GM21526 (cell line): ENCODE measurements around the gene MSI1.
"Not testable (repeated sequence)": the region's sequence is repeated elsewhere in the genome, so short reads cannot be mapped to it uniquely, and the experiment has no call there.

Experiments
- ATAC-seq: cut with Tn5 transposase; IDR thresholded peaks from one replicate; pipeline ENCODE4 v1.9.1; 2021; ENCODE audit warnings: moderate library complexity; ENCODE audit not compliant: unreplicated experiment, low FRiP score

The MSI1 gene

GRCh38 chr12:120358412-120359100 lies 10.4 kb downstream of the MSI1 start:
- ATAC-seq, result no peak

GRCh38 chr12:120357104-120357503 lies 11.9 kb downstream of the MSI1 start:
- no peak for ATAC-seq

DNA sequence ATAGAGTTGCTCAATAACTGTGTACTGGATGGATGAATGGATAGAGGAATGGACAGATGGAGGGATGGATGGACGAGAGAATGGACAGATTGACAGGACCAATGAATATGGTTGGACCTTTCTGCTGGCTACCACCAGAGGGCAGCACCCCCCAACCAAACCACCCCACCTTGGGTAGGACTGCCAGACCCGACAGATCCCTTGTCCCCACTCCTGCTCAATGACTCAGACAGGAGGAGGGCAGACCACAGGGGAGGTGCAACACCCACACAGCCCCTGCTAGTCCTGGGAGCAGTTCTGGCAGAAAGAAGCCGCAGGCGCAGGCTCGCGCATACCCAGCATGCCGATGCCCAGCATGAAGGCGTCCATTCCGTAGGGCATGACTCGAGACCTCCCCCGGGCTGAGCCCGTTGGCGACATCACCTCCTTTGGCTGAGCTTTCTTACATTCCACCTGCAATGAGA lies 12.4 kb downstream of the MSI1 start:
- ATAC-seq, result no peak

- ATAC-seq, result no peak
Measured at GRCh38 chr12:120353556-120354317, 15.2 kb downstream of the MSI1 start.

DNA sequence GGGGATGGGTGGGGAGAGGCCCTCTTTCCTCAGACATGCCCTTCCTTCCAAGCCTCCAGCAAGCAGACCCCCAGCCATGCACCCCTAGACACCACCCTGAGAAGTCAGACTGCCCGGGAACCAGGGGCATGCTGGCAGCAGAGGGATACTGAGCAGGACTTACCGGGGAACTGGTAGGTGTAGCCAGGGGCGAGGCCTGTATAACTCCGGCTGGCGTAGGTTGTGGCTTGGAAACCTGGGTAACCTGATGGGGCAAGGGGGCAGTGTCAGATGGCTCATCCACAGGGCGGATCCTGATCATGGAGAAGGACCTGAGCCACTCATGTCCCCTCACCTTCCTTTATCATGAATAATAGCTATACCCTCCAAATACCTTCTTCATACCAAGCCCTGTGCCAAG lies 15.8 kb downstream of the MSI1 start:
- no peak for ATAC-seq

DNA sequence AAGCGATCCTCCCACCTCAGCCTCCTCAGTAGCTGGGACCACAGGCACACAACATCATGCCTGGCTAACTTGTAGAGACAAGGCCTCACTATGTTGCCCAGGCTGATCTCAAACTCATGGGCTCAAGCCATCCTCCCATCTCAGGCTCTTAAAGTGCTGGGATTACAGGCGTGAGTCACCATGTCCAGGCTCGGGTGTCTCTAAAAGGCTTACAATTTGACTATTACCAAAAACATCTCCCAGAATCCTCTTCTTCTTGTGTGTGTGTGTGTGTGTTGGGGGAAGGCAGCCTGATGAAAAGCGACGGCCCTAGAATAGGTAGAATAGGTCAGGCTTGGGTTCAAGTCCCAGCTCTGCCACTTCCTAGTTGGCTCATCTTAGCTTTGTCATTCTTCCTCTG lies 16.8 kb downstream of the MSI1 start:
- no peak for ATAC-seq

- no peak for ATAC-seq
Measured at GRCh38 chr12:120350576-120351350, 18.2 kb downstream of the MSI1 start.

DNA sequence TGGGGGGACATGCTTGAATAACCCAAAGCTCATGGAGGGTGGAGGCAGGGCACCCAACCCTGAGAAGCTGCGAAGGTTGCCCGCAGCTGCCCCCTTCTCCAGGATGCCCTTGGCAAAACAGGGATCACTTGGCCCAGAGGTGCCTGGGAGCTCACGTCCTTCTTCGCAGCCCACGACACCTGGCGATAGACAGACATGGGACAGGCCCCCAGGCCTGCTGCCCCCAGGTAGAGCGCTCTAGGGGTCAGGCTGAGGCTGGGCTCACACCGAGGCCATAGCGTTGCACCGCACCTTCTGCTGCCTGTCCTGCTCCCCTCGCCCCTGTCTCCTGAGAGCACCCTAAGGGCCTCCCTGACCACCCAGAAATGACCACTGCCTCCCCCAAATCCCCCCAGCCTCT lies 21.2 kb downstream of the MSI1 start:
- ATAC-seq, result no peak

DNA sequence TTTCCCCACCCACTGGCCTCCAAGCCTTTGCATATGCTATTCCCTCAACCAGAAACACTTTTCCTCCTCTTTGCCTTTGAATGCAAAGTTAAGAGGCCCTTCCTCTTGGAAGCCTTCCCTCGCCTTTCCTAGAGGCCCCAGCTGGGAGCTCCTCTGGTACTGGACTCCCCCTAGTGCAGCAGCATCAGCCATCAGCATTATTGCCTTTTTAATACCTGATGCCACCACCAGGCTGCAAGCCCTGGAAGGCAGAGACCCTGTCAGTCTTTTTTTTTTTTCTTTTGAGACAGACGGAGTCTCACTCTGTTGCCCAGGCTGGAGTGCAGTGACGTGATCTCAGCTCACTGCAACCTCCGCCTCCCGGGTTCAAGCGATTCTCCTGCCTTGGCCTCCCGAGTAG lies 22.3 kb downstream of the MSI1 start:
- no peak for ATAC-seq

GRCh38 chr12:120346031-120346430 lies 22.9 kb downstream of the MSI1 start:
- no peak for ATAC-seq

GRCh38 chr12:120343692-120344091 lies 25.3 kb downstream of the MSI1 start:
- ATAC-seq, result no peak

DNA sequence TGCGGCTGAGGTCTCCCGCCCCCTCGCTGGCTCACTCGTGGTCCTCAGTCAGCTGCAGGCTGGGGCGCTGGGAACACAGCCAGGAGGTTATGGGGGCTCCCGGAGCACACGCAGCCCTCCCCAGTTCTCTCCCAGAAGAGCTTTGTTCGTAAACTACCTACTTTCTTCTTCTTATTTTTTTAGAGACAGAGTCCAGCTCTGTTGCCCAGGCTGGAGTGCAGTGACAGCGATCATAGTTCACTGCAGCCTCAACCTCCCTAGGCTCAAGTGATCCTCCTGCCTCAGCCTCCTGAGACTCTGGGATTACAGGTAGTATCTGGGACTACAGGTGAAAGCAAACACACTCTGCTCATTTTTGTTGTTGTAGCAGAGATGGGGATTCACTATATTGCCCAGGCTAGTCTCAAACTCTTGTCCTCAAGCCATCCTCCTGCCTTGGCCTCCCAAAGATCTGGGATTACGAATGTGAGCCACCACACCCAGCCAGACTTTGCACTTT lies 25.9 kb downstream of the MSI1 start:
- no peak for ATAC-seq

GRCh38 chr12:120342175-120343038 lies 26.6 kb downstream of the MSI1 start:
- no peak for ATAC-seq

- ATAC-seq, result no peak
Measured at GRCh38 chr12:120339256-120339655, 29.7 kb downstream of the MSI1 start.

DNA sequence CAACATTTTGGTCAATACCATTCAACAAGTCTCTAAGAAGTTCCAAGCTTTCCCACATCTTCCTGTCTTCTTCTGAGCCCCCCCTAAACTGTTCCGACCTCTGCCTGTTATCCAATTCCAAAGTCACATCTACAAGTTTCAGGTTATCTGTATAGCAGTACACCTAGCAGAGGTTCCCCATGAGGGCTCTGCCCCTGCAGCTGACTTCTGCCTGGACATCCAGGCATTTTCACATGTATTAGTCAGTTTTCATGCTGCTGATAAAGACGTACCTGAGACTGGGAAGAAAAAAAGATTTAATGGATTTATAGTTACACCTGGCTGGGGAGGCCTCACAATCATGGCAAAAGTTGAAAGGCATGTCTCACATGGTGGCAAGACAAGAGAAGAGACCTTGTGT lies 31.2 kb downstream of the MSI1 start:
- no peak for ATAC-seq

- ATAC-seq, result not testable (repeated sequence)
Measured at GRCh38 chr12:120336392-120336791, 32.6 kb downstream of the MSI1 start.

DNA sequence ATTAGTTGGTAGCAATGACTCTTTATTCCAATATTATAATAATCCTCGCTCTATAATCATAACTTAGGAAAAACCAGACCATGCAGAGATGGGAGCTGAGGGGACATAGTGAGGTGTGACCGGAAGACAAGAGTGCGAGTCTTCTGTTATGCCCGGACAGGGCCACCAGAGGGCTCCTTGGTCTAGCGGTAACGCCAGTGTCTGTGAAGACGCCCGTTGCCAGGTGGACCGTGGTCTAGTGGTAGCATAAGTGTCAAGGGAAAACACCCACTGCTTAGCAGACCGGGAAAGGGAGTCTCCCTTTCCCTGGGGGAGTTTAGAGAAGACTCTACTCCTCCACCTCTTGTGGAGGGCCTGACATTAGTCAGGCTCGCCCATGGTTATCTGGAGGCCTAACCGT lies 33.5 kb downstream of the MSI1 start:
- ATAC-seq, result not testable (repeated sequence)

GRCh38 chr12:120332523-120332922 lies 36.4 kb downstream of the MSI1 start:
- no peak for ATAC-seq

DNA sequence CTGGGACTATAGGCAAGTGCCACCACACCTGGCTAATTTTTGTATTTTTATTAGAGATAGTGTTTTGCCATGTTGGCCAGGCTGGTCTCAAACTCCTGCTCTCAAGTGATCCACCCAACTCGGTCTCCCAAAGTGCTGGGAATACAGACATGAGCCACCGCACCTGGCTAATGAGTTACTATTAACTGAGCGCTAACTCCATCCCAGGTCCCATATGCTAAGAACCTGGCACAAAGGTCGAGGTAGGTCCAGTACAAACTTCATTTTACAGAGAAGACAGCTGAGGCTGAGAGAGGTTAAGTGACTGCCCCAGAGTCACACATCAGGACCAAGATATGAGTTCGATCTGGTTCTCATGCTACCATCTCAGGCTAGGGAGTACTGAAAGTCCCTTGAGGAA lies 36.9 kb downstream of the MSI1 start:
- no peak for ATAC-seq

GRCh38 chr12:120331390-120331789 lies 37.6 kb downstream of the MSI1 start:
- ATAC-seq, result no peak
